NT2/D1 (cell line): ENCODE results near the gene LRRC3.
"Not testable (repeated sequence)": the region's sequence is repeated elsewhere in the genome, so short reads cannot be mapped to it uniquely, and the experiment has no call there.

Experiments
- YY1 ChIP-seq: IDR thresholded peaks from 2 replicates; pipeline ENCODE4 v1.6.1; 2011; ENCODE audit not compliant: insufficient read length, insufficient read depth
- ZNF274 ChIP-seq: IDR thresholded peaks from 2 replicates; pipeline ENCODE4 v1.6.1; 2011; ENCODE audit warnings: mild to moderate bottlenecking, low read depth, low read length

- not testable (repeated sequence) for TF ChIP-seq YY1, ZNF274
Measured at GRCh38 chr21:44417621-44418107, 37.6 kb upstream of the LRRC3 start.
